GM21423 (cell line): ENCODE data around the gene PLA2G5.

Experiments
- ATAC-seq: cut with Tn5 transposase; IDR thresholded peaks from one replicate; pipeline ENCODE4 v1.9.1; 2021; ENCODE audit warnings: mild to moderate bottlenecking, moderate library complexity; ENCODE audit not compliant: unreplicated experiment

Gene PLA2G5

GRCh38 chr1:20063861-20064292 lies 6.1 kb upstream of the PLA2G5 start:
- ATAC-seq, result no peak

GRCh38 chr1:20068722-20069121 lies 1.3 kb upstream of the PLA2G5 start:
- ATAC-seq, result no peak

DNA sequence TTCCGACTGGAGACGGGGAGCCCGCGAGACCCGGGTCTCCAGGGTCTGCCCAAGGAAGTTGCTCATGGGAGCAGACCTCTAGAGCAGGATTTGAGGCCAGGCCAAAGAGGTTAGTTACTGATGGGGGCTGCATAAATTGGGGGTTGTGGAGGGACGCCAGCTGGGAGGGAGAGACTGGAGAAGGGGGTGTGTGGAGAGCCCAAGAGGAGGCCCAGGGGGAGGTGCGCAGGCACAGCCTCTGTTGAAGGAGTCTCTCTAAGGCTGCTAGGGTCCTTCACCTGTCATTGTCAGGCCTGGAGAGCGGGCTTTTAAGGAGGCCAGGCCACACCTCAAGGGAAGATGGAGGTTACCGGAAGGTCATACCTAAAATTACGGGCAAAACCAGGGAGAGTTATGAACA lies 363 bp downstream of the PLA2G5 start:
- no peak for ATAC-seq

GRCh38 chr1:20071416-20071815 lies 1.4 kb downstream of the PLA2G5 start:
- no peak for ATAC-seq

DNA sequence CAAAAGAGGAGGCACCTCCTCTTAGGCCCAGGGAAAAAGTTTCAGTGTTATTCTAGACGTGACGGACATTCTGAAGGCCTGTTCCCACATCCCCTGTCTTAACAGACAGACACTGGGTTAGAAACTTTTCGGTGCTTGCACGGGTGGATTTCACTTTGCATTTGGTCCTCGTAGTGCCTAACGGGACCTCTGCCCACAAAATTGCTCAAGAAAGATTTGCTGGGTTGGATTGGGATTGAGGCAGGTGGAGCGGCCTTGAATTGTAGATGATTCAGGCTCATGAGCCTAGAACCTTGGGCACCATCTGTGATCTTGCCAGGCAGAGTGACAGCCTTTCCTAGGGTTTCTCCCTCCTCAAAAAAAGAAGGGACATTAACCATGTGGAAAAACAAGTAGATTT lies 2.8 kb downstream of the PLA2G5 start:
- ATAC-seq, result no peak

DNA sequence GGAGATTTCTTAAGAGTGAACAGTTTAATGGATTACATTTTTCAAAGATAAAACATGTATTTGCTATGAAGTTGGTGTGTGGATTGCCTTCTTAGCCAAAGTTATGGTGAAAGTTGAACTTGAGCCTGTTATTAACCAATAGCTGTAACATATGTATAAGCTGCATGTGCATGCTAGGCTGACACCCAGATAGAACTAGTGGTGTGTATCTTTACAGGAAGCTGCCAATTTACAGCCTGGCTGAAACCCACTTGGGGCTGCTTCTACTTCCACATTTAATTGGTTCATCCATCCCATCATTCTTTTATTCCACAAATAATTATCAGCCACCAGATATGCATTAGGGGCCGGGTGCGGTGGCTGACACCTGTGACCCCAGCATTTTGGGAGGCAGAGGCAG lies 3.3 kb downstream of the PLA2G5 start:
- no peak for ATAC-seq

- no peak for ATAC-seq
These were observed 4.2 kb downstream of the PLA2G5 start for GRCh38 chr1:20074055-20074724.

DNA sequence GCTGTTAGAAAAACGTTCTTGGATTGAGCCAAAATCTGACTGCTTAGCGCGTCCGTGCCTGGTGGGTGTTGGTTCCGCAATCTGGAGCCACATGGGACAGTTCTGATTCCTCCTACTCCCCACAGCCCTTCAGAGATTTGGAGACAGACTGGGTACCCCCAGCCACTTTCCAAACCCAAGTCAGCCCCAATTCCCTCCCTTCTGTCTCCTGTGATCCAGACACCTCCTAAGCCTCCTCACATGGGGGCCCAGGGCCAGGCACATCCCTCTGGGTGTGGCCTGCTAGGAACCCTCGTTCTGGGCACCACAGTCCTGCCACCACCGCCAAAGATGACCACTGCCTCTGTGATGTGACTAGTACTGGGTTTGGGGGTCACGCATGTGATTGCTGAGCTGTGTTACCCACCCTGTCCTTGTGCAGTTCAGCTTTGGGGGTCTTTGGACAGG lies 4.8 kb downstream of the PLA2G5 start:
- no peak for ATAC-seq

GRCh38 chr1:20075345-20075744 lies 5.4 kb downstream of the PLA2G5 start:
- no peak for ATAC-seq

- no peak for ATAC-seq
These were observed 6.2 kb downstream of the PLA2G5 start for GRCh38 chr1:20076223-20076622.

DNA sequence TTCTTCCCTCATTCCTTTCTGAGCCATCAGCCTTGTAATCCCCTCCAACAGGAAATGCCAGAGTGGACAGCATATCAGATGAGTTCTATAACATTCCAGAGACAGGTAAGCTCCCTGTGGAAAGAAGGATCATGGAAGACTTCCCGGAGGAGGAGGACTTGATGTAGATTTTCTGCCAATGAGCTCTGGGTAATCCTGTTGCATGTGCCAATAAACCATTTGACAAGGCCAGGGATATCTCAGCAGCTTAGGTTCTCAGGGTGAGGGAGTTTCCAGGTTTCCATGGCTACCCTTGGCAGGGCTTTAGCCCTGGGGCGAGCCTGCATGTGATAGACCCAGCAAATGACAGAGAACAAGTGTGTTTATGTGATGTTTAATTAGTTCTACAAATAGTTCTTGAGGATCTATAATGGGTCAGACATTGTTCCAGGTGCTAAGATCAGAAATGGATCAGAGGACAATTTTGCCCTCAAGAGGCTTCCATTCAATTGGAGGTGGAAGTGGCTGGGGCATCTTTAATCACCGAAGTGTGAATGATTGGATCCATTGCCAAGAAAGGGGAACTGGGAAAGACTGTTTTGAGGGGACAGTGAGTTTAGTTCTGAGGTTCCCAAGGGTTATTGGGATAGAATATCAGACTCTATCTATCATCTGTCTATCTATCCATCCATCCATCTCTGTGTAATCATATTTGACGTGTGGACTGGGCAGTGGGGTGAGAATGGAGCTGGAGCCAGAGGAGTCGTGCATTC lies 6.9 kb downstream of the PLA2G5 start:
- no peak for ATAC-seq

DNA sequence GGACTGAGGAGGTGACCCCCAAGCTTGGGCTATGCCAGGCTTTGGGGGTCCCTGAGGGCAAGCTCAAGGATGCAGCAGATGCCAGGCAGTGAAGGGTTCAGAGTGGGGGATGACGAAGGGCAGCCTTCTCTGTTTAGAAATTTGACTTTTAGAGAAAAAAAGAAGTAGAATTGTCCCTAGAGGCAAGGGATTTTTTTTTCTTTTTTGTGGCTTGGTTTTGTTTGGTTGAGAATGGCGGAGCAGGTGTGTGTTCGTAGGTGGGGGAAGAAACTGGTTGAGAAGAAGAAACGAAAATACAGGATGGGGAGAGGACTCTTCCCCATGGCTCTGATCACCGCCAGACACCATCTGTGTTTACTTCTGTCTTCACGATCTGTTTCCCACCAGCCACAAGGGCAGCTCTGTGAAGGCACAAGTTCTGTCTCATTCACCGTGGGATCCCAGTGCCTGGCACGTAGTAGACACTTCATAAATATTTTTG lies 8.2 kb downstream of the PLA2G5 start:
- ATAC-seq, result peak; percentile 43

DNA sequence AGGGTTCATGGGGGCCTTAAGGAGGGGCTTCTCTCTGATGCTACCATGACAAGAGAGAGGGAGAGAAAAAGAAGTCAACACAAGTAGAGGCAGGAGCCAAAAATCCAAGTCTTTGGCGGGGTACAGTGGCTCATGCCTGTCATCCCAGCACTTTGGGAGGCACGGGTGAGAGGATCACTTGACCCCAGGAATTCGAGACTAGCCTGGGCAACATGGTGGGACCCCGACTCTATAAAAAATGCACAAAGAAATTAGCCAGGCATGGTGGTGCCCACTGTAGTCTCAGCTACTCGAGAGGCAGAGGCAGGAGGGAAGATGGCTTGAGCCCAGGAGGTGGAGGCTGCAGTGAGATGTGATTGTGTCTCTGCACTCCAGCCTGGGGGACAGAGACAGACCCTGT lies 8.7 kb downstream of the PLA2G5 start:
- ATAC-seq, result no peak

DNA sequence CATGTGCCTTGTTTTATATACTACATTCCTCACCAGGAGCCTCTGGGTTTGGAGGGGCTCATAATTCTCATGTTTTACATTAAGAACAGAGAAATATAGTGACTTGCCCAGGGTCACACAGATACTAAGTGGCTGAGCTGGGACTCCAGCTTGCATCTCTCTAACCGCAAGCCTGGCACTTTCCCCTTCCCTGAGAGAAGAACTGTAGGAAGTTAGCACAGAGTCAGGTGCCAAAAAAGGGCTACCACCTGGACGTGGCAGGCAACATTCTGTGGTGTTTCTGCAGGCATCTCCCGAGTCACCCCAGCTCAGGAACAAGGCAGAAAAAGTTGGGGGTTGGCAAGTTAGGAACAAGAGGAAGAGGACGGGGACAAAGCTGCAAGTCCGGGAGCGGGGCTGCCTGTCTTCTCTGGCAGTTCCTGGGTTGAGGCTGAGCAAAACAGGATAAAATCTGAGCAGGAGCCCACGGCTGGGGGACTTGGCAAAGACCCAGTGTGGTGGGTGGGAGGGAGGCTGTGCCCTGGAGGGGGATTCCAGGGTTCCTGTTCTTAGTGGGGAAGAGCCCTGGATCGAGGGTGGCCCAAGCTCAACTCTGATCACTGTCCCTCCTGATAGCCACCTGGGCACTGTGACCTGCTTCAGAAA lies 9.8 kb downstream of the PLA2G5 start:
- no peak for ATAC-seq

DNA sequence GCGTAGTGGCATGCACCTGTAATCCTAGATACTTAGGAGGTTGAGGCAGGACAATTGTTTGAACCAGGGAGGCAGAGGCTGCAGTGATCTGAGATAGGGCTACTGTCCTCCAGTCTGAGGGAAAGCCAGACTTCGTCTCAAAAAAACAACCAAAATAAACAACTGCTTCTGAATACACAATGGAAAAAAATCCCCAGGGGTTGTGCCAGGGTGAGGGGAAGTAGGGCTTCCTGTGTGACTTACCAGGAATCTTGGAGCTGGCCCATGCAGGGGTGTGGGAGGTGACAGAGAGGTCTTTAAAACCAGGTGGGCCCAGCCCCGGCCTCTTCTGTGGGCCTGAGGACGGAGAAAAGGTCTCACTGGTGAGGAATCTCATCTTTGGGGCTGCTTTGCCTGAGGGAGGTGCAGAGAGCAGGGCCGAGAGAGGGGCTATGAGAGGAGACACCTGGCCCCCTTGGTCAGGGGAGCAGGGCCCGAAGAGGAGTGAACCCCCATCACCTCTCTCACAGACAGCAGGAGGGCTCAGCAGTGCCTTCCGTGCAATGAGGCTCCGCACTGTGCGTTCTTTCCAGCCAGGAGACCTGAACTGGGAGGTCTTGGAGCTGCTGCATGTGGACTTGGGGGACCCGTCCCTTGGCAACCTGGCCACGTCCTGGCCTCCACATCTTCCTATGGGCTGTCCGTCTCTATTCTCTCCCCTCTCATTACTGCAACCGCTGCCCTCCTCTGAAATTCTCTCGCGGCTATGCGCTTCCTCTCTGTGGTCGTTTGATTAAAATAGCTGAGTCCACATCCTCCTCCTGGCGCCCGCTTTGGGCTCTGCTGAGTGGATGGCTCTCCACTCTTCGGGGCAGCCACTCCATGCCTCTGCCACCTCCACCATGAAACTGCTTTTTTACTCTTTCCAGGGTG lies 10.7 kb downstream of the PLA2G5 start:
- no peak for ATAC-seq

GRCh38 chr1:20081353-20081810 lies 11.4 kb downstream of the PLA2G5 start:
- no peak for ATAC-seq

- no peak for ATAC-seq
These were observed 12.8 kb downstream of the PLA2G5 start for GRCh38 chr1:20082772-20083171.

GRCh38 chr1:20083178-20083944 lies 13.4 kb downstream of the PLA2G5 start:
- no peak for ATAC-seq

DNA sequence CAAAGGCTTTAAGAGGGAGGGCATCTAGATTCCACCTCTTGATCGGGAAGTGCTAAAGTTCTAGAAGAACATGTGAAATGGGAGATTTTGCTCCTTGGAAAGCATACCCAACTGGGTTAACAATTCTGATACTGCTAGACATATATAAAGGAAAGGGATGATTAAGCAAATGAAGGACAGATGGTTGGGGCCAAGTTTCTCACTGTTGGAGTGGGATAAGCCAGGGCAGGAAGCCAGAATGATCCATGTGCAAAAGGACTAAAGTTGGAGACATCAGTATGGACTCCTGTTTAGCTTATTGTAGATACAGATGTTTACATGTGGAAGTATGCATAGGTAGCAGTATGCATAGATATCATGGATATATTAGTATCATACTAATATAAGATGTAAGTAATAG lies 16.8 kb downstream of the PLA2G5 start:
- ATAC-seq, result no peak

- ATAC-seq, result no peak
These were observed 17.7 kb downstream of the PLA2G5 start for GRCh38 chr1:20087668-20088067.
